Measurements from ENCODE around the gene CLEC4A. TPM values are rescaled to one million over a fixed set of nuclear protein-coding genes. Genes with fewer than 3 reads are reported as not detected.
"Not testable (repeated sequence)": the region's sequence is repeated elsewhere in the genome, so short reads cannot be mapped to it uniquely, and the experiment has no call there.

CLEC4A gene
- total RNA-seq, 2 donors from 2014 or later: 0.52 TPM; not detected in 1

GRCh38 chr12:8087666-8088065 lies 35.8 kb upstream of the CLEC4A start:
- no peak overlapping the region for H3K4me3 ChIP-seq
- H3K27ac ChIP-seq: no peak overlapping the region
- DNase-seq (no peak), ATAC-seq (no peak)
- H3K27me3 ChIP-seq: no peaks in the 10 kb centered on the region
- H3K9me3 ChIP-seq: no peaks in the 10 kb centered on the region
- H3K36me3 ChIP-seq (replicated peaks in 1 of 2; ENCODE audit: insufficient read depth in 1 of 2, low read depth in 2 of 2): peaks cover 0 to 16% of the 10 kb centered on the region in 2 donors
- 74 to 89% methylated on average over 2 of the region's 2 CpGs for WGBS, 2 donors
- H3K4me1 ChIP-seq: peaks cover 44% of the 10 kb centered on the region
- intact Hi-C loops (cut with DNase I): no loop called here
- no peak for TF ChIP-seq POLR2A (IDR thresholded peaks at IDR 0.05)
- TF ChIP-seq CTCF (IDR thresholded peaks at IDR 0.05): no peak

GRCh38 chr12:8088574-8088973 lies 34.8 kb upstream of the CLEC4A start:
- no peak for TF ChIP-seq POLR2A (IDR thresholded peaks at IDR 0.05)
- TF ChIP-seq CTCF (IDR thresholded peaks at IDR 0.05): no peak
- Histone ChIP-seq H3K9me3 (no peaks in the 10 kb centered on the region), H3K27ac (no peak overlapping the region), H3K4me3 (no peak overlapping the region), H3K4me1 (peaks cover 34% of the 10 kb centered on the region), H3K36me3 (replicated peaks in 1 of 2; ENCODE audit: insufficient read depth in 1 of 2, low read depth in 2 of 2) (peaks cover 0 to 24% of the 10 kb centered on the region in 2 donors), H3K27me3 (no peaks in the 10 kb centered on the region)
- peak in 1 of 4 donors; percentile 10 for DNase-seq
- ATAC-seq: no peak
- 36 to 42% methylated on average over 3 of the region's 3 CpGs for WGBS, 2 donors
- intact Hi-C loops (cut with DNase I): no loop called here

- ATAC-seq; H3K27ac ChIP-seq; DNase-seq; H3K4me3 ChIP-seq; H3K27me3 ChIP-seq; H3K9me3 ChIP-seq; intact Hi-C loops (cut with DNase I): not testable (repeated sequence)
- Histone ChIP-seq H3K36me3 (replicated peaks in 1 of 2; ENCODE audit: insufficient read depth in 1 of 2, low read depth in 2 of 2) (peaks cover 2 to 27% of the 10 kb centered on the region in 2 donors), H3K4me1 (peaks cover 27% of the 10 kb centered on the region)
- 88 to 89% methylated on average over 11 of the region's 11 CpGs for WGBS, 2 donors
Observed at GRCh38 chr12:8089277-8089676, 34.1 kb upstream of the CLEC4A start.

GRCh38 chr12:8089716-8090115 lies 33.7 kb upstream of the CLEC4A start:
- intact Hi-C loops (cut with DNase I): no loop called here
- DNase-seq (no peak), ATAC-seq (no peak)
- TF ChIP-seq CTCF (IDR thresholded peaks at IDR 0.05) (no peak), POLR2A (IDR thresholded peaks at IDR 0.05) (no peak)
- Histone ChIP-seq H3K4me3 (no peak overlapping the region), H3K27ac (no peak overlapping the region), H3K27me3 (no peaks in the 10 kb centered on the region), H3K9me3 (no peaks in the 10 kb centered on the region), H3K36me3 (replicated peaks in 1 of 2; ENCODE audit: insufficient read depth in 1 of 2, low read depth in 2 of 2) (peaks cover 5 to 32% of the 10 kb centered on the region in 2 donors), H3K4me1 (peaks cover 23% of the 10 kb centered on the region)
- WGBS, 2 donors: 82 to 84% methylated on average over 5 of the region's 5 CpGs

- H3K27me3 ChIP-seq: no peaks in the 10 kb centered on the region
- H3K4me3 ChIP-seq: no peak overlapping the region
- H3K4me1 ChIP-seq: peaks cover 5% of the 10 kb centered on the region
- H3K27ac ChIP-seq: no peak overlapping the region
- intact Hi-C loops (cut with DNase I): no loop called here
- DNase-seq (no peak), ATAC-seq (no peak)
- WGBS, 2 donors: 89 to 98% methylated on average over 3 of the region's 3 CpGs
- peaks cover 5 to 39% of the 10 kb centered on the region in 2 donors for H3K36me3 ChIP-seq (replicated peaks in 1 of 2; ENCODE audit: insufficient read depth in 1 of 2, low read depth in 2 of 2)
- TF ChIP-seq CTCF (IDR thresholded peaks at IDR 0.05) (no peak), POLR2A (IDR thresholded peaks at IDR 0.05) (no peak)
- no peaks in the 10 kb centered on the region for H3K9me3 ChIP-seq
Observed at GRCh38 chr12:8093291-8093690, 30.1 kb upstream of the CLEC4A start.

Measured in body of pancreas (tissue), 4 donors.